ENCODE data around the gene GABRG3. TPM values are rescaled to one million over a fixed set of nuclear protein-coding genes. Genes with fewer than 3 reads are reported as not detected.

The GABRG3 gene
- total RNA-seq, 1 donor from 2014 or later, result 0.21 TPM

- DNase-seq, result no peak
These were observed 543.5 kb downstream of the GABRG3 start for GRCh38 chr15:27514526-27514925.

GRCh38 chr15:27527490-27528067, 556.6 kb downstream of the GABRG3 start:
- DNase-seq, result no peak

GRCh38 chr15:27529399-27529798, 558.4 kb downstream of the GABRG3 start:
- peak; percentile 11 for DNase-seq

GRCh38 chr15:27530994-27531393, 560.0 kb downstream of the GABRG3 start:
- DNase-seq, result no peak

- no peak for DNase-seq
These were observed 561.4 kb downstream of the GABRG3 start for GRCh38 chr15:27532358-27532757.

- no peak for DNase-seq
These were observed 564.6 kb downstream of the GABRG3 start for GRCh38 chr15:27535445-27536129.

- DNase-seq, result no peak
These were observed 567.3 kb downstream of the GABRG3 start for GRCh38 chr15:27538325-27538724.

- DNase-seq, result no peak
These were observed 570.6 kb downstream of the GABRG3 start for GRCh38 chr15:27541581-27541980.

- no peak for DNase-seq
These were observed 574.7 kb downstream of the GABRG3 start for GRCh38 chr15:27545494-27546255.

- no peak for DNase-seq
These were observed 578.8 kb downstream of the GABRG3 start for GRCh38 chr15:27549746-27550145.

- no peak for DNase-seq
These were observed 579.7 kb downstream of the GABRG3 start for GRCh38 chr15:27550635-27551034.

GRCh38 chr15:27561816-27562215, 590.8 kb downstream of the GABRG3 start:
- no peak for DNase-seq

GRCh38 chr15:27563765-27564370, 592.9 kb downstream of the GABRG3 start:
- no peak for DNase-seq

GRCh38 chr15:27564656-27565055, 593.7 kb downstream of the GABRG3 start:
- no peak for DNase-seq

GRCh38 chr15:27570746-27571145, 599.8 kb downstream of the GABRG3 start:
- DNase-seq, result no peak

GRCh38 chr15:27573805-27574485, 603.0 kb downstream of the GABRG3 start:
- DNase-seq, result no peak

- DNase-seq, result no peak
These were observed 603.6 kb downstream of the GABRG3 start for GRCh38 chr15:27574541-27575054.

GRCh38 chr15:27575521-27575920, 604.5 kb downstream of the GABRG3 start:
- DNase-seq, result no peak

- no peak for DNase-seq
These were observed 605.6 kb downstream of the GABRG3 start for GRCh38 chr15:27576576-27576975.

- DNase-seq, result no peak
These were observed 608.8 kb downstream of the GABRG3 start for GRCh38 chr15:27579738-27580137.

GRCh38 chr15:27582726-27583410, 611.9 kb downstream of the GABRG3 start:
- no peak for DNase-seq

- no peak for DNase-seq
These were observed 612.7 kb downstream of the GABRG3 start for GRCh38 chr15:27583651-27584050.

Measured in tongue (tissue), 2 donors.